Breast epithelium (tissue), 3 donors: Measurements from ENCODE around the gene GALNT5.

Source experiments
- POLR2A ChIP-seq: fragments of 450-650 bp; IDR thresholded peaks from one replicate; pipeline ENCODE4 v1.6.1; 2016; ENCODE audit warnings: antibody characterized with exemption, mild to moderate bottlenecking, moderate library complexity
- TF ChIP-seq, protein P1 (sequence below), 3 donors: fragments of 450-650 bp; IDR thresholded peaks; one replicate each; pipeline ENCODE4 v1.5.1; 2016 to 2017; ENCODE audit warnings: antibody characterized with exemption in 3 of 3, mild to moderate bottlenecking in 3 of 3, moderate library complexity in 3 of 3

DNA sequence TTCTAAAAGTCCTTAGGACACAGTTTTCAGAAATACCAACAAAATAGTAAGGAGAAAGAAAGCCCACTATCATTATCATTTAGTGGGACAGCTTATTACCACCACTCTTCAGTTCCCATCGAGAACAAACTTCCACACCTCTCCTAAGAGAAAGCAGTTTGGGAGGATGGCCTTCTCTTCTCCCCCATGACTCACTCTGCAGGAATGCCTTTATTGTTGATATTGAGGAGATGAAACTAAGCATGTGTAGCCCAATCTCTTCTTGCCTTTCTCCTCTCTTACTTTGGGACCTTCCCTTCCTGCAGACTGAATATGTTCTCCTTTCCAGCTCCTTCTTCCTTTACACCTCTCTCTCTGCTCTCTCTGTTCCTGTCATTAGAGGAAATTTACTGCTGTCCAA, 98.1 kb downstream of the GALNT5 start:
- TF ChIP-seq, protein P1, sequence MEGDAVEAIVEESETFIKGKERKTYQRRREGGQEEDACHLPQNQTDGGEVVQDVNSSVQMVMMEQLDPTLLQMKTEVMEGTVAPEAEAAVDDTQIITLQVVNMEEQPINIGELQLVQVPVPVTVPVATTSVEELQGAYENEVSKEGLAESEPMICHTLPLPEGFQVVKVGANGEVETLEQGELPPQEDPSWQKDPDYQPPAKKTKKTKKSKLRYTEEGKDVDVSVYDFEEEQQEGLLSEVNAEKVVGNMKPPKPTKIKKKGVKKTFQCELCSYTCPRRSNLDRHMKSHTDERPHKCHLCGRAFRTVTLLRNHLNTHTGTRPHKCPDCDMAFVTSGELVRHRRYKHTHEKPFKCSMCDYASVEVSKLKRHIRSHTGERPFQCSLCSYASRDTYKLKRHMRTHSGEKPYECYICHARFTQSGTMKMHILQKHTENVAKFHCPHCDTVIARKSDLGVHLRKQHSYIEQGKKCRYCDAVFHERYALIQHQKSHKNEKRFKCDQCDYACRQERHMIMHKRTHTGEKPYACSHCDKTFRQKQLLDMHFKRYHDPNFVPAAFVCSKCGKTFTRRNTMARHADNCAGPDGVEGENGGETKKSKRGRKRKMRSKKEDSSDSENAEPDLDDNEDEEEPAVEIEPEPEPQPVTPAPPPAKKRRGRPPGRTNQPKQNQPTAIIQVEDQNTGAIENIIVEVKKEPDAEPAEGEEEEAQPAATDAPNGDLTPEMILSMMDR (IDR thresholded peaks at IDR 0.05), result no peak
- TF ChIP-seq POLR2A, result no peak
